OCI-LY7 (cell line): ENCODE measurements around the gene RMI2. TPM values are rescaled to one million over a fixed set of nuclear protein-coding genes. Genes with fewer than 3 reads are reported as not detected.

Experiments used
- BruUV-seq: library from RNA; stranded (reverse); fragments of 400-500 nt; replicated peaks from 2 replicates; lab custom pipeline; 2021; lab: Mats Ljungman, UMichigan
- CTCF ChIA-PET: fragments of 300-600 bp; sonication (Branson Sonifier 250); formaldehyde crosslinking; loops from one replicate; lab custom pipeline; 2022; ENCODE audit warnings: antibody characterized with exemption; ENCODE audit not compliant: unreplicated experiment; lab: Charles Lee
- POLR2A ChIA-PET: fragments of 300-600 bp; sonication (Branson Sonifier 250); formaldehyde crosslinking; loops from one replicate; lab custom pipeline; 2022; ENCODE audit warnings: antibody characterized with exemption; lab: Charles Lee
- DNase-seq: peaks from one replicate; pipeline ENCODE4 v3.0.0-alpha.2; 2015; ENCODE audit warnings: low spot score
- H2AFZ ChIP-seq: fragments of 200-600 bp; sonication (generic), shearing (Covaris generic); 2 replicates; pipeline ENCODE4 v1.6.1; 2014; ENCODE audit warnings: mild to moderate bottlenecking, antibody characterized with exemption, low read length, moderate library complexity
- H3K27ac ChIP-seq: fragments of 200-600 bp; sonication (generic); 2 replicates; pipeline ENCODE4 v1.5.1; 2014; ENCODE audit warnings: mixed run types, low read depth, mild to moderate bottlenecking, moderate library complexity, low read length, inconsistent platforms; ENCODE audit not compliant: poor library complexity, severe bottlenecking
- H3K36me3 ChIP-seq: fragments of 200-600 bp; sonication (generic); 2 replicates; pipeline ENCODE4 v1.6.1; 2014; ENCODE audit warnings: mild to moderate bottlenecking, antibody characterized with exemption, low read length, moderate library complexity, mixed read lengths; ENCODE audit not compliant: insufficient read depth
- H3K4me1 ChIP-seq: fragments of 200-600 bp; sonication (generic); 2 replicates; pipeline ENCODE4 v1.5.1; 2014; ENCODE audit warnings: mild to moderate bottlenecking, low read length; ENCODE audit not compliant: insufficient read depth, poor library complexity, severe bottlenecking
- H3K4me2 ChIP-seq: fragments of 200-600 bp; sonication (generic); 2 replicates; pipeline ENCODE4 v1.6.1; 2014; ENCODE audit warnings: mild to moderate bottlenecking, low read length
- H3K4me3 ChIP-seq: fragments of 200-600 bp; sonication (generic); 2 replicates; pipeline ENCODE4 v1.5.1; 2014; ENCODE audit warnings: mild to moderate bottlenecking, low read depth, low read length; ENCODE audit not compliant: poor library complexity, severe bottlenecking
- H3K79me2 ChIP-seq: fragments of 200-600 bp; sonication (generic); 2 replicates; pipeline ENCODE4 v1.6.1; 2016; ENCODE audit warnings: low read depth, mild to moderate bottlenecking, low read length, moderate library complexity, mixed read lengths; ENCODE audit not compliant: insufficient read depth
- H3K9me2 ChIP-seq: fragments of 200-600 bp; sonication (generic); 2 replicates; pipeline ENCODE4 v1.6.1; 2016; ENCODE audit warnings: mild to moderate bottlenecking, low read length, mixed read lengths; ENCODE audit not compliant: insufficient read depth
- H3K9me3 ChIP-seq: fragments of 200-600 bp; sonication (generic); 2 replicates; pipeline ENCODE4 v1.6.1; 2014; ENCODE audit warnings: mild to moderate bottlenecking, mixed run types, low read length, mixed read lengths
- H4K20me1 ChIP-seq: fragments of 200-600 bp; sonication (generic); 2 replicates; pipeline ENCODE4 v1.6.1; 2014; ENCODE audit warnings: mild to moderate bottlenecking, antibody characterized with exemption, low read length, moderate library complexity, mixed read lengths; ENCODE audit not compliant: insufficient read depth
- CTCF ChIP-seq: fragments of 200-600 bp; sonication (generic); conservative IDR thresholded peaks from 2 replicates; pipeline ENCODE4 v1.5.1; 2014; ENCODE audit warnings: mild to moderate bottlenecking, antibody characterized with exemption, low read length, moderate library complexity, mixed read lengths
- EZH2phosphoT487 ChIP-seq: fragments of 200-600 bp; sonication (generic); IDR thresholded peaks from 2 replicates; pipeline ENCODE4 v1.6.1; 2018; ENCODE audit warnings: low read depth, borderline replicate concordance, mild to moderate bottlenecking, mixed run types, antibody characterized with exemption, low read length, moderate library complexity, mixed read lengths
- intact Hi-C: fragments of 100-400 bp; cut with micrococcal nuclease; formaldehyde crosslinking; loops from one replicate; pipeline ENCODE4 v1.10.0; 2022; ENCODE audit not compliant: unreplicated experiment
- total RNA-seq, 2 experiments: library from RNA; depleted of rRNA in 1 of 2; stranded (reverse); fragments of >200 nt in 1 of 2; shearing (Covaris generic) in 1 of 2; gene quantifications; 2 replicates each; pipeline ENCODE4 v1.2.3, GENCODE V29; 2014 to 2022

Gene RMI2
- total RNA-seq, 2 experiments from 2014 or later = 84.5 to 126 TPM

- no peaks in the 10 kb centered on the region for H3K9me2 ChIP-seq
- no peaks in the 10 kb centered on the region for H3K9me3 ChIP-seq
- intact Hi-C loops = no loop called here
- CTCF ChIA-PET = no interaction called here
- no peaks in the 10 kb centered on the region for H4K20me1 ChIP-seq
- no peak for TF ChIP-seq EZH2phosphoT487
- no peak for TF ChIP-seq CTCF
- DNase-seq = no peak
- BruUV-seq = no TSS peak
- no peak overlapping the region for H2AFZ ChIP-seq
- H3K79me2 ChIP-seq = no peaks in the 10 kb centered on the region
- peaks cover 58% of the 10 kb centered on the region for H3K4me1 ChIP-seq
- H3K4me2 ChIP-seq = no peak overlapping the region
- no peak overlapping the region for H3K27ac ChIP-seq
- no peak overlapping the region for H3K4me3 ChIP-seq
- H3K36me3 ChIP-seq = no peaks in the 10 kb centered on the region
- POLR2A ChIA-PET = interaction anchor here (0.5 to 1.6 kb wide), 6 partner anchors 9 to 355 kb away, joined by 3 to 8 read pairs (median 4); no protein-coding TSS in a partner anchor
These were observed 26.4 kb upstream of the RMI2 start for GRCh38 chr16:11318817-11319216.

GRCh38 chr16:11319529-11320146, 25.6 kb upstream of the RMI2 start:
- TF ChIP-seq EZH2phosphoT487 = no peak
- no peak for TF ChIP-seq CTCF
- H3K36me3 ChIP-seq = no peaks in the 10 kb centered on the region
- H3K9me2 ChIP-seq = no peaks in the 10 kb centered on the region
- H3K4me2 ChIP-seq = peak overlapping the region; percentile 21; the same call in 1 of the 2 replicates
- H3K4me1 ChIP-seq = peaks cover 51% of the 10 kb centered on the region
- H3K27ac ChIP-seq = no peak overlapping the region
- CTCF ChIA-PET = no interaction called here
- H4K20me1 ChIP-seq = no peaks in the 10 kb centered on the region
- intact Hi-C loops = no loop called here
- DNase-seq = peak; percentile 57
- no peak overlapping the region for H2AFZ ChIP-seq
- no peaks in the 10 kb centered on the region for H3K9me3 ChIP-seq
- no peak overlapping the region for H3K4me3 ChIP-seq
- POLR2A ChIA-PET = interaction anchor here (0.5 to 1.1 kb wide), 4 partner anchors 18 to 68 kb away, joined by 3 to 5 read pairs (median 4); no protein-coding TSS in a partner anchor
- no peaks in the 10 kb centered on the region for H3K79me2 ChIP-seq
- BruUV-seq = no TSS peak

GRCh38 chr16:11320170-11320569, 25.1 kb upstream of the RMI2 start:
- Histone ChIP-seq H3K9me2 (no peaks in the 10 kb centered on the region), H2AFZ (no peak overlapping the region), H3K4me1 (peaks cover 51% of the 10 kb centered on the region), H3K9me3 (no peaks in the 10 kb centered on the region), H3K4me3 (no peak overlapping the region), H3K27ac (no peak overlapping the region), H4K20me1 (no peaks in the 10 kb centered on the region), H3K4me2 (peak overlapping the region; percentile 21; the same call in 1 of the 2 replicates), H3K36me3 (no peaks in the 10 kb centered on the region), H3K79me2 (no peaks in the 10 kb centered on the region)
- DNase-seq = no peak
- intact Hi-C loops = no loop called here
- BruUV-seq = no TSS peak
- CTCF ChIA-PET = no interaction called here
- POLR2A ChIA-PET = interaction anchor here (0.9 kb wide), 1 partner anchor 36 kb away, joined by 4 read pairs; no protein-coding TSS in a partner anchor
- TF ChIP-seq CTCF = no peak
- no peak for TF ChIP-seq EZH2phosphoT487
